ENCODE results near the gene TACC2.
"Not testable (repeated sequence)": the region's sequence is repeated elsewhere in the genome, so short reads cannot be mapped to it uniquely, and the experiment has no call there.

TACC2 gene, protein sequence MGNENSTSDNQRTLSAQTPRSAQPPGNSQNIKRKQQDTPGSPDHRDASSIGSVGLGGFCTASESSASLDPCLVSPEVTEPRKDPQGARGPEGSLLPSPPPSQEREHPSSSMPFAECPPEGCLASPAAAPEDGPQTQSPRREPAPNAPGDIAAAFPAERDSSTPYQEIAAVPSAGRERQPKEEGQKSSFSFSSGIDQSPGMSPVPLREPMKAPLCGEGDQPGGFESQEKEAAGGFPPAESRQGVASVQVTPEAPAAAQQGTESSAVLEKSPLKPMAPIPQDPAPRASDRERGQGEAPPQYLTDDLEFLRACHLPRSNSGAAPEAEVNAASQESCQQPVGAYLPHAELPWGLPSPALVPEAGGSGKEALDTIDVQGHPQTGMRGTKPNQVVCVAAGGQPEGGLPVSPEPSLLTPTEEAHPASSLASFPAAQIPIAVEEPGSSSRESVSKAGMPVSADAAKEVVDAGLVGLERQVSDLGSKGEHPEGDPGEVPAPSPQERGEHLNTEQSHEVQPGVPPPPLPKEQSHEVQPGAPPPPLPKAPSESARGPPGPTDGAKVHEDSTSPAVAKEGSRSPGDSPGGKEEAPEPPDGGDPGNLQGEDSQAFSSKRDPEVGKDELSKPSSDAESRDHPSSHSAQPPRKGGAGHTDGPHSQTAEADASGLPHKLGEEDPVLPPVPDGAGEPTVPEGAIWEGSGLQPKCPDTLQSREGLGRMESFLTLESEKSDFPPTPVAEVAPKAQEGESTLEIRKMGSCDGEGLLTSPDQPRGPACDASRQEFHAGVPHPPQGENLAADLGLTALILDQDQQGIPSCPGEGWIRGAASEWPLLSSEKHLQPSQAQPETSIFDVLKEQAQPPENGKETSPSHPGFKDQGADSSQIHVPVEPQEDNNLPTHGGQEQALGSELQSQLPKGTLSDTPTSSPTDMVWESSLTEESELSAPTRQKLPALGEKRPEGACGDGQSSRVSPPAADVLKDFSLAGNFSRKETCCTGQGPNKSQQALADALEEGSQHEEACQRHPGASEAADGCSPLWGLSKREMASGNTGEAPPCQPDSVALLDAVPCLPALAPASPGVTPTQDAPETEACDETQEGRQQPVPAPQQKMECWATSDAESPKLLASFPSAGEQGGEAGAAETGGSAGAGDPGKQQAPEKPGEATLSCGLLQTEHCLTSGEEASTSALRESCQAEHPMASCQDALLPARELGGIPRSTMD (N-terminal part only)

DNA sequence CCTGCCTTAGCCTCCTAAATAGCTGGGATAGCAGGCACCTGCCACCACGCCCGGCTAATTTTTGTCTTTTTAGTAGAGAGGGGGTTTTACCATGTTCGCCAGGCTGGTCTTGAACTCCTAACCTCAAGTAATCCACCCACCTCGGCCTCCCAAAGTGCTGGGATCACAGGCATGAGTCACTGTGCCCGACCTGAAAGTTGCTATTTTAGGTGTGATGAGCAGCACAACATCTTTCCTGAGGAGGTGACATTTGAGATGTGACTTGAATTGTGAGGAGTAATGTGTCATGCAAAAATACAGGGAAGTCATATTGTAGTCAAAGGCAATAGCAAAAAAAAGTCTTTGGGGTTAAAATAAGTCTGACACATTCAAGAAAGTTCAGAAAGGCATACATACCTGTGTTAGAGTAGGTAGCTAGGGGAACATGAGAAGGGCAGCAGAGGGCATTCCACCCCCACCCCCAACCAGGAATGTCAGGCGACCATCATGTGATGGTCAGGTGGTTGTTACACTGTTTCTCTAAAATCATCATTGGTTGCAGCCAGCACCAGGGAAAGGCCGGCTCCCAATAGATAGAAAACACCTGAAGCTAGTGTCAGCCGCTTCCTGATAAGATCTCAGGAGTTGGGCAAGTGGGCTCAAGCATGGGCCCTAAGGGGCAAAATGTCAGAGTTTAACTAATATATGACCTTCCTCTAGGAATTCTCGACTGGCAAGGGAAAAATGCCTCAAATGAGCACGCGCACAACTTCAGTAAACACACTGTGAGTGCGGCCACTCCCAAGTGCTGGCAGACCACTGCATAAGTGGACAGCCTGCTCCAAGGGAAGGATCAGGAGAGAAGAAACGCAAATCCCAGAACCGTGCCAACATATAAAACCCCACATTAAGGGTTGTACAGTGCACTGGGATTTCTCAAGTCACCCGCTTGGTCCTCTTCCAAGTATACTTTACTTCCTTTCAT, at the start of gene TACC2:
TSS of gene TACC2 (plus strand) at position 803 of the 964 bp plus-strand sequence. CDS start 32,819 bp downstream, outside the sequence.
- no peak for DNase-seq

DNA sequence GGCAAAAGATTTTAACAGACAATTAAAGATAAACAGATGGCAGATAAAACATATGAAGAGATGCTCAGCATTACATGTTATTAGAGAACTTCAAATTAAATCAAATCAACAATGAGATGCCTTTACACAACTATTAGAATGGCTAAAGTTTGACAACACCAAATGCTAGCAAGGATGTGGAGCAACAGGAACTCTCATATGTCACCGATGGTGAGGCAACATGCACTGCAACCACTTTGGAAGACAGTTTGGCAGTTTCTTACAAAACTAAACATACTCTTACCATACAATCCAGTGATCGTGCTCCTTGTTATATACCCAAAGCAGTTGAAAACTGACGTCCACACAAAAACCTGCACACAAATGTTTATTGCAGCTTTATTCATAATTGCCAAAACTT, 47.4 kb upstream of the TACC2 start:
- DNase-seq, result no peak

DNA sequence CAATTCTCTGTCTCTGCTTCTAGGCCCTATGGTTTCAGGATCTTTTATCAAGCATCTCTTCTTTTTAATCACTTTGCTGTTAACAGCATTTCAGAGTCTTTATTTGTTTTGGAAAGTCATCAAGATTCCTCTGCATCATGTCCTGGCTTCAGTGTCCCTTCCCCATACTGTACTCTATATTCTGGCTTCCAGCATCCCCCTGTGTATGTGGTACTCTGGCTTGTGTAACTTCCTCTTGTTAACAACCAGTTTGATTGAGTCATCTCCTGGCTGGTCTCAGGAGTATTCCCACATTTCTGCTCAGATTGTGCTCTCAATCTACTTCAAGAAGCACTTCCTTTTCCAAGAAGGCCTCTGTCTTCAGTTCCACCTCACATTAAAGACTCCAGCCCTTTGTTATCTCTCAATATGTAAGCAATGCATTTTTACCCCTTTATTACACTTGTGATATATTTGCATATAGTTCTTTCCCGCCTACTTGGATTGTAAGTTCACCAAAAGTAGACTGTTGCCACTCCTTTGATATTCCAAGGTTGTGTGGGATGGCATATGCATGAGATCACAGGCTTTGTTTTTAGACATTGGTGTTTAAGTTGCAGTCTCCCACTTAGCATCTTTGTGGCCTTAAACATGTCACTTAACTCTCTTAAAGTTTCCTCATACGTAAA, 46.1 kb upstream of the TACC2 start:
- DNase-seq, result no peak

DNA sequence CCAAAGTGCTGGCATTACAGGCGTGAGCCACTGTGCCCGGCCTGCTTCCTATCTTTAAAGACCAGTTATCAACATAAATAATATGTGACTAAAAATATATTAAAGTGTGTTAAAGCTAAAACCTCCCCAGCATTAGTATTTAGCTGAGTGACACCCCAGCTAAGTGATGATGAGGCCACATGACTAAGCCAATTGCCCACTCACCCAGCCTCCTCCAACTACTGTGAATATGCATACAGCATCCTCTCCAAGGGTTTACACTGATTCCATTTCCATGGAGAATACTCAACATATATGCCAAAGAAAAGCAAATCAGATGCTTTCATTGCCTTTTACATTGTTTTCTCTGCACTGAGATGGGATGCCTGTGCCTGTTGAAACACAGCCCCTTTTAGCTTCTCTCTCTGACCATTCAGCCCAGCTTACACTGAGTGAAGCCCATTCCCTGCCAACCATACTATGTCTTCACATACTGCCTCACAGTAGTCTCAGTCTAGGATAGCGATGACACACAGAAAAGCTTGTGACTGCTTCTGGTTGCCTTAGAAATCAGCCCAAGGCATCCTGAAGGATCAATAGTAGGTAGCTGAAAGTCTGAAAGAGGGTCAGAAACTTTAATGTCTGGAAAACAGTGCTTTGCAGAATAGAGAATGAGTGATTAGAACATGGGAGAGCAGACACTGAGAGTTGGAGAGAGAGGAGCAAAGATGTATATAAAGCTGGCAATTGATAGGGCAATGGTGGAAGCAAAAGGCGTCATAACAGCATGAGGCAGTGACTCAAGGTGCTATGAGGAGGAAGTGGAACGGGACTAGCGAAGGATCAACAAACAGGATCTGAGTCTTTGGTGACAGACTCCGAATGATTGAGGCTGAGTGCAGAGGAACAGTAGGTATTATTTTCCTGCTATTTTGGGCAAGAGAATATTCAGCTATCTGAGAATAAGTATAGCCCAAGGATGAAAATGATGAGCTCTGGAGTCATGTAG, 41.3 kb upstream of the TACC2 start:
- DNase-seq, result no peak

DNA sequence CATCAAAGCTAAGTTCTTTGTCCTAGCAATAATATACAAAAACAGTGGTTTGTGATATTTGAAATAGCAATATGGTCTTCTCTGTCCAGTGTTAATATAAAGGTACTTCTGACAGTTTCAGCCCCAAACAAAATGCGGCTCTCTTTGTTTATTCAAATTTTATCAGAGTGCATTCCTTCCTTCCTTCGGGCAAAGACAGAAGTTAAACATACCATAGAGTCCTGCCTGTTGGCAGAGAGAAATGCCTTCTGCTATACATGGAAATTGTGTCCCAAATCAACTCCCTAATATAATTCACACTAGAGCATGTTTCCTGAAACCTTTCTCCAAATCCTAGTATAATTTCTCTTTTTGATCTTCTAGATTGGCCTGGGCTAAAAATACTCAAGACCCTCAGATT, 39.9 kb upstream of the TACC2 start:
- DNase-seq, result no peak

DNA sequence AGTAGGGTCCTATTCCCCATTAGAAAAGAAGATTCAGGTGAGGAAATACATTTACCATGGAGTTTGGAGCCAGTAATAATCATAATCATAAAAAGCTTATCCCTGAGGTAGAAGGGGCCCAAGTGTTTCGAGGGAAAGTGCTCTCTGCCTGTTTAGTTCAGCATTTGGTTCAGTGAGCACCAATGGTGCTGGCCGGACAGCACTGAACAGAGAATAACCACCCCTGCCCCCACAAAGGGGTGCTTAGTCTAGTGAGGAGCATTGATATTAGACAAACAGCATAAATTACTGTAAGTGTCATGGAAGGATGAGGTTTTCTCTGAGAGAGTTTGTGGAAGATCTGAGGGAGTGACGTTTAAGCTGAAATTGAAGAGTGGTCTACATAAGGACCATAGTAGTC, 39.5 kb upstream of the TACC2 start:
- DNase-seq, result no peak

DNA sequence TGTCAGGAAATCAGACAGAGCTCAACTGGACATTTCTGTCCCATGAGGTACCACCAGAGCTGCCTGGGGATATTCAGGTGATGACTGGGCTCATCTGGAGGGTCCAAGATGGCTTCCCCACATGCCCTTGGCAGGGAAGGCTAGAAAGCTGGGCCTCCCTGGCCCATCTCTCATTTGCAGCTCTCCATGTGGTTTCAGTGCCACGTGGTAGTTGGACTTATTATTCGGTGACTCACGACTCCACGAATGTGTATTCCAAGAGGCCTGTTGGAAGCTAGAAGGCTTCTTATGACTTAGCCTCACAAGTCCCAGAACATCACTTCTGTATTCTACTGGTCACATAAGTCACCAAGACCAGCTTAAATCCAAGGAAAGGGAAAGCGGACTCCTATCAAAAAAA, 36.7 kb upstream of the TACC2 start:
- no peak for DNase-seq

DNA sequence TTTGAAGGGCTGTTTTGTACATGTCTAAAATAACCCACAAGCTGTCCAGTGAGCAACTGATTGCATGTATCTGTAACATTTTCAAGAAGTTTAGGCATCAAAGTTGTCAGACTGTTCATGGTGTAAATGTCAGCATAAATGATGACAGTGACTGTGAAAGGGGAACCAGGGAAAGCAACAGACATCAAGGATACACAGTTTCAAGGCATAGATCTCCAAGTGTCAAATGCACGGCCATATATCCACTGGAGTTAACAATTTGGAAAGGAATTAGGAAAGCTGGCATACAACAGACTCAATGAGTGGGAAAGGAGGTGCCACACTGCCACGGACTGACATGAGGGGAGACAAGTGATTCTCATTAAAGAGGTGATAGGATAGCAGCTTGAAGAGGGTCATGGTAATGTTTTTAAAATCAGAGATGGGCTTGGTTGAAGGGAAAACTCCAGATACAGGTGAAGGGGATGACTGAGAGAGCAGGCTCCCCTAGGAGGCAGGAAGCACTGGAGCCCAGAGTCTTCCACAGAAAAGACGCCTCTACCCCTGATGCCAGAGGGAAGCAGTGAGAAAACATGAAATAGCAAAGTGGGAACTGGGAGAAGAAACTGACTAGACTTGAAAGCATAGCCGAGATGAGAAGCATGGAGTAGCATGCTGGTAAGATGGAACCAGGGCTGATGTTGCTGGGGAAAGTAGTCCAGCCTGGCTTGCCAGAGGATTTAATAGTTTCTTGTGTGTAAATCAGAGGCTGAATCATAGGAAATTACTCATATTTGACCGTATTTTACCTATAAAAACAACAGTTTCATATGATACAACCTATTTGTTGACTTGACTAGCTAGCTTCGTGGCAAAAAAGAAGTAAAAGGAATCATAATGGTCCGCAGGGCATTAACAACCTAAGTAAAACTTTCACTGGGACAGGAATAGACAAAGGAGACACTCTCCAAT, 32.6 kb upstream of the TACC2 start:
- DNase-seq, result no peak

DNA sequence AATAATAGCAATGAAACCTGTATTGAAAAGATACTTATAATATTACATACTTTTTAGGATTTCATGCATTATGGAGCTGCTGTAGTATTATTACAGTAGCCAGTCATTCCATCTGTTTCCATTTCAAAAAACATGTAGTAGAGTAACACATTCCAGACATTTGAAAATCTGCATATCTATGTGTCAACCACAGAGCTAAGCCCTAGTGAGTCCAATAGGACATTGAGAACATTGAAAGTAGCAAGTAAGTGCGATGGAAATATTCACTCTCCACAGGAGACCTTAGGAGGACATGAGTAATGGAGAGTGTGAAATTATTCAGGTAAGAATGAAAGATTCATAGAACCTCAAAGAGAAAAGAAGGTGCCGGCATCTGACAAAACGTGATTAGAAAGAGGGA, 29.3 kb upstream of the TACC2 start:
- no peak for DNase-seq

DNA sequence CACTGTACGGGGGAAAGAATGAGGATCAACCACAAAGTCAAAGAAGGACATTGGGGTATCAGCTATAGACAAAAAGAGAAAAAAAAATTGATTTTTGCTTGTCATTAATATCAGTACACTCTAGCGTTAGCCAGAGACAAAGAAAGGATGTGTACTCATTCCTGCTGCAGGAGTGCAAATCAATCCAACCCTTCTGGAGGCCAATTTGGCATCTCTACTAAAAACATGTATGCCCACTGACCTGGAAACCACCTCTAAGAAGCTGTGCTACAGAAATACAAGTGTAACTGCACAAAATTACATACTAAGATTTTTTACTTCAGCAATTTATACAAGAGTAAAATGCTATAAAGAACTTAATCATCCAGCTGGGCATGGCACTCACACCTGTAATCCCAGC, 27.5 kb upstream of the TACC2 start:
- no peak for DNase-seq

DNA sequence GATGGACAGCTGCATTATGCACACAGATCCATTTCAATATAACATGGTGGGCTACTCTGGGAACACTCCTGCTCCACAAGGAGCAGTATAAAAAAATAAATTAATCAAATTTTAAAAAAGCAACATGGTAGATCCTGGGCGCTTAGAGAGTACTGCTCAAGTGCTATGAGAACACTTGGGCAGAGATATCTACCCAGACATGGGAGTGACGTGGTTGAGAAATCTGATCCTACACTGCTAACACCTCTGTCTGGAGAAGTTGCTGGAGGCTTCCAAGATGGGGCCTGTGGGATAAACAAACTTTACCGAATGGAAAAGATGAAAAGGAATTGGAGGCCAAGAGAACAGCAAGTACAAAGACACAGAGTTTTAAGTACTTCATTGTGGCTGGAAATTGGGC, 23.0 kb upstream of the TACC2 start:
- DNase-seq, result no peak

DNA sequence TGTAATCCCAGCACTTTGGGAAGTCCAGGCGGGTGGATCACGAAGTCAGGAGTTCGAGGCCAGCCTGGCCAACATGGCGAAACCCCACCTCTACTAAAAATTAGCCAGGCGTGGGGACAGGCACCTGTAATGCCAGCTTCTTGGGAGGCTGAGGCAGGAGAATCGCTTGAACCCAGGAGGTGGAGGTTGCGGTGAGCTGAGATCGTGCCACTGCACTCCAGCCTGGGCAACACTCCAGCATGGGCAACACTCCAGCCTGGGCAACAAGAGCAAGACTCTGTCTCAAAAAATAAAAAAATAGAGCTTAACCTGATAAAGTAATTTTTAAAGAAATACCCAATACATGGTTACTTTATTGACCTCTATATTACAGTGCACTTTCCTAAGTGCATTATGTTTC, 19.9 kb upstream of the TACC2 start:
- DNase-seq, result not testable (repeated sequence)

DNA sequence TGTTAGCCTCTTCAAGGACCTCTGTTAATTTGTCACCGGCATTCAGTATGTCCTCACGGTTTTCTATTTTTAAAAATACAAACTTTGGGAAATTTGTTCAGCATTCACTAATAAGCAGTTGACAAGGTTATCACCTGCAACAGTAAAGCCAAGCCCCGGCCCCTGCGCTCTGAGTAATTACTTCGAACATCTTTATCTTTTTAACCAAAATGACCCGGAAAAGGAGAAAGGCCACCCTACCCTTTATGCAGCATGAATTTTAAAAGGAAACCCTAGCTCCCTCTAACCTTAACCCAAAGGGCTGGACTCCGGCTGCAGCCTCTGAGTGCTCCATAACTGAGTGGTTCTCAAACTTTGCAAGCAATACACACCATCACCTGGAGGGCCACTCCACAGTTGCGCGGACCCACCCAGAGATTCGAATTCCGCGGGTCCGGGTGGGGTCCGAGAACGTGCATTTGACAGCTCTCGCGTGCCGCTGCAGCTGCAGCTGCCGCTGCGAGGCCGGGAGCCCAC, 14.9 kb upstream of the TACC2 start:
- peak; percentile 7 for DNase-seq

DNA sequence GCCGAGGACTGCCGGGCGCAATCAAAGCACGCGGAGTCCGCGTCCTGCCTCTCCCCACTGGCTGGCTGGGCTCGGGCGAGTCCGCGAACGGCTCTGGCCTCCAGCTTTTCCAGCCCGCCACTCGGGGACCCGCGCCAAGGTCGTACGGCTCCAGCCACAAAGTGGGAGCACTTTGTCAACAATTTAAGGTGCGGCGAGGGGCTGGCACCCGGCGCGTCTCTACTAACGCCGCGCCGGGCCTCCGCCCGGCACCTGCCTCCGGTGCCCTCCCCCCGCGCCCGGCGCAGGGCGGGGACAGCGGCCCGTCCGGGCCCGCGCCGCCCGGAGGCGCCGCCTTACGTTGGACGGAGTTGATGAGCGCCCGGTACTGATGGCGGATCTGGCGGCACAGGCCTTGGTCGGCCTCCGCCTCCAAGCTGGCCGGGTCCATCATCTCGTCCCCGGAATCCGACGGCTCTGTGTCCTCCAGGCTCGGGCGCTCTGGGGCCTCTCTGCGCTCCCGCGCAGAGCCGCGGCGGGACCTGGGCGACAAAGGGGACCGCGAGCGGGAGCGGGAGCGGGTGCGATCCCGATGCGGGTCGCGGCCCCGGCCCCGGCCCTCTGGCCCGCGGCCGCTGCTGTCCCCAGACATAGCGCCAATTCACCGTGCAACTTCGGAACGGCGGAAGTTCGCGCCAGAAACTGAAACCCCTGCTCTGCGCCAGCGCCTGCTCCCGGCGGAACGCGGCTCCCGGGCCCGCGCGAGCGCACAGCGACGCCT, 14.2 kb upstream of the TACC2 start, which contains the start of gene NSMCE4A:
TSS of gene NSMCE4A (minus strand) at position 683 of the 760 bp plus-strand sequence. CDS start at position 631, 52 bp downstream.
- DNase-seq, result peak; percentile 65

DNA sequence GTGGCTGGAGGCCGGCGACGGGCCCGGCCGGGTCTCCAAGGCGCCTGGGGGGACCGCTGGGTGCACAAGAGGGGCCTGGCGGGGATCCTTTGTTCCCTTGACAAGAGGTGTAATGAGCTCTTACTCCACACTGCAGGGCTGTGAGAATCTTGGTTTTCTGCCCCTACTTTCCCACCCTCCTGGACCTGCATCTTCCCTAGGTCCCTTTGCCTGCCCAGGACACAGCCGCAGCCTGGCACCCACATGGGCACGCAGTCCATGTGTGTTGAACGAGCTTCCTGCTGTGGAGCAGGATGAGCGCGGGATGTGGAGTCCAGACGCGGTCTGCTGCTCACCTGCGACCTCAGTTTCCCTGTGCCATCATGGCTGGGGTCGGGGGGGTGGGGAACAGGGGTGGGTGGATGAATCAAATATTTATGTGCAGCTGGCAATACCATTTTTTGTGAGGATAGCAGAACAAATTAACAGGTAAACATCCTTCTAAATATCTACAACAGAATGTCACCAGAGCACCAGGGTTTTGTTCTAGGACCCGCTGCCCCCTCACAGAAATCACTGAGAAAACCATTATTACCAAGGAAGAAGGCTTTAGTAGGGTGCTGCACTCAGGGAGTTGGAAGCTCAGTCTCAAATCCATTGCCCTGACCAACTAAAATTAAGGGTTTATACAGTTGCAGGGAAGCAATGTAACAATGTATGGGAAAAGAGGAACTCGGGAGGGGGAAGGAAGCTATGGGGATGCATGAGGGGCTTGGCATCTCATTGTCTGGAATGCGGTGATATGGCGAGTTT, 13.5 kb upstream of the TACC2 start:
- no peak for DNase-seq

DNA sequence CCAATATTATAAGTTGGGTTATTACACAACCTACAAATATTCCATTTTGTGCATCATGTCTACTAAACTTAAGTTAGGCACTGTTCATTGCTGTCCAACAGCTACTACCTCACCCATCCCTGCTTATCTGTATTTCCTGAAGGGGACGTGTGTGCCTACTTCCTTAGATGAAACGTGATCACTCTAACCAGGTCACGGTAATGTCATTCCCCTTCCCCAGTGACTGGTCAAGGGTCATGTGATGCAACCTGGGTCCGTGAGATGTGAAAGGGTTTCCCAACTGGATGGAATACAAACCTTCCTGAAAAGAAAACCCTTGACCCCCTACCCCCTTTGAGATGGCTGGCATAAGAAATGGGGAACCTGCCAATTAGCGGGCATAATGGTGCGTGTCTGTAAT, 12.4 kb upstream of the TACC2 start:
- DNase-seq, result no peak

DNA sequence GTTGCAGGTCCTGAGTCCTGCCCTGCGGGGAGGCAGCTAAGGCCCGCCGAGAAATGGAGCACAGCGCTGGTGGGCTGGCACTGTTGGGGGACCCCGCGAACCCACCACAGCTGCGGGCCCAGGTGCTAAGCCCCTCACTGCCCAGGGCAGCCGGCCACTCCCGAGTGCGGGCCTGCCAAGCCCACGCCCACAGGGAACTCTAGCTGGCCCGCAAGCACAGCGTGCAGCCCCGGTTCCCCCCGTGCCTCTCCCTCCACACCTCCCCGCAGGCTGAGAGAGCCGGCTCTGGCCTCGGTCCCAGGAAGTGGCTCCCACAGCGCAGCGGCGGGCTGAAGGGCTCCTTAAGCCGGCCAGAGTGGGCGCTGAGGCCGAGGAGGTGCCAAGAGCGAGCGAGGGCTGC, 10.5 kb upstream of the TACC2 start:
- DNase-seq, result no peak
